Measurements from ENCODE around the gene CELF3. TPM values are rescaled to one million over a fixed set of nuclear protein-coding genes. Genes with fewer than 3 reads are reported as not detected.

Gene CELF3
- total and polyA plus RNA-seq, 2 donors (not counting 1 experiment from before 2014, with no cell fraction given) = not detected

GRCh38 chr1:151733126-151733525 lies 16.5 kb upstream of the CELF3 start:
- Histone ChIP-seq H3K36me3 (replicated peaks in 1 of 2; ENCODE audit: control extremely low read depth in 1 of 2, control insufficient read depth in 1 of 2, extremely low read depth in 1 of 2, insufficient read depth in 2 of 2, low read length in 1 of 2) (no peaks in the 10 kb centered on the region), H2AFZ (ENCODE audit: insufficient read depth, low read depth, low read length, poor library complexity, severe bottlenecking) (no peak overlapping the region), H3K4me2 (replicated peaks; ENCODE audit: low read depth, low read length, poor library complexity, severe bottlenecking) (no peak overlapping the region), H3K9me3 (ENCODE audit: control extremely low read depth in 1 of 3, control insufficient read depth in 2 of 3, insufficient read depth in 1 of 3, low read length in 2 of 3) (peaks cover 0 to 12% (median 12%) of the 10 kb centered on the region in 3 donors), H3K9ac (ENCODE audit: low read length) (no peak overlapping the region), H3K79me2 (ENCODE audit: control insufficient read depth, insufficient read depth, low read length) (no peaks in the 10 kb centered on the region), H3K4me1 (ENCODE audit: control insufficient read depth in 2 of 2, insufficient read depth in 2 of 2, low read length in 2 of 2) (no peaks in the 10 kb centered on the region), H3K27ac (ENCODE audit: low read length in 2 of 2) (no peak overlapping the region), H3K4me3 (ENCODE audit: control extremely low read depth in 1 of 5, extremely low read depth in 1 of 5, insufficient read depth in 1 of 5, low read depth in 2 of 5, low read length in 4 of 5) (no peak overlapping the region), H3K27me3 (replicated peaks in 1 of 4; ENCODE audit: control extremely low read depth in 1 of 4, control insufficient read depth in 3 of 4, insufficient read depth in 4 of 4, low read length in 3 of 4) (peaks cover 0 to 17% (median 3%) of the 10 kb centered on the region in 4 experiments), H4K20me1 (ENCODE audit: control insufficient read depth, insufficient read depth, low read length, poor library complexity, severe bottlenecking) (no peaks in the 10 kb centered on the region)
- ATAC-seq (ENCODE audit: low read depth) = no peak
- Mint-ChIP-seq H3K4me1 (no peaks in the 10 kb centered on the region), H3K27ac (no peak overlapping the region), H3K4me3 (no peak overlapping the region), H3K27me3 (peaks cover 43% of the 10 kb centered on the region), H3K9me3 (ENCODE audit: insufficient read depth) (peaks cover 9% of the 10 kb centered on the region)
- TF ChIP-seq EZH2 (IDR thresholded peaks at IDR 0.05; ENCODE audit: borderline replicate concordance, insufficient read depth, low read depth, low read length, poor library complexity, severe bottlenecking) = no peak
- TF ChIP-seq CTCF (IDR thresholded peaks at IDR 0.05) = no peak
- POLR2A ChIA-PET = no interaction called here
- CTCF ChIA-PET = interaction anchor here (0.6 to 2.3 kb wide), 3 partner anchors 139 to 723 kb away, joined by 3 to 12 read pairs (median 7); no protein-coding TSS in a partner anchor
- DNase-seq = no peak
- intact Hi-C loops (cut with micrococcal nuclease) = no loop called here
- WGBS (ENCODE audit: insufficient coverage) = 87% methylated on average over 3 of the region's 3 CpGs

- Histone ChIP-seq H3K4me2 (replicated peaks; ENCODE audit: low read depth, low read length, poor library complexity, severe bottlenecking) (no peak overlapping the region), H3K27me3 (replicated peaks in 1 of 4; ENCODE audit: control extremely low read depth in 1 of 4, control insufficient read depth in 3 of 4, insufficient read depth in 4 of 4, low read length in 3 of 4) (peaks cover 0 to 34% (median 16%) of the 10 kb centered on the region in 4 experiments), H3K27ac (ENCODE audit: low read length in 2 of 2) (no peak overlapping the region), H3K9ac (ENCODE audit: low read length) (no peak overlapping the region), H4K20me1 (ENCODE audit: control insufficient read depth, insufficient read depth, low read length, poor library complexity, severe bottlenecking) (no peaks in the 10 kb centered on the region), H3K79me2 (ENCODE audit: control insufficient read depth, insufficient read depth, low read length) (no peaks in the 10 kb centered on the region), H3K36me3 (replicated peaks in 1 of 2; ENCODE audit: control extremely low read depth in 1 of 2, control insufficient read depth in 1 of 2, extremely low read depth in 1 of 2, insufficient read depth in 2 of 2, low read length in 1 of 2) (no peaks in the 10 kb centered on the region), H3K9me3 (ENCODE audit: control extremely low read depth in 1 of 3, control insufficient read depth in 2 of 3, insufficient read depth in 1 of 3, low read length in 2 of 3) (no peaks in the 10 kb centered on the region), H2AFZ (ENCODE audit: insufficient read depth, low read depth, low read length, poor library complexity, severe bottlenecking) (no peak overlapping the region), H3K4me3 (ENCODE audit: control extremely low read depth in 1 of 5, extremely low read depth in 1 of 5, insufficient read depth in 1 of 5, low read depth in 2 of 5, low read length in 4 of 5) (no peak overlapping the region), H3K4me1 (ENCODE audit: control insufficient read depth in 2 of 2, insufficient read depth in 2 of 2, low read length in 2 of 2) (no peaks in the 10 kb centered on the region)
- TF ChIP-seq CTCF (IDR thresholded peaks at IDR 0.05) = no peak
- no peak for TF ChIP-seq EZH2 (IDR thresholded peaks at IDR 0.05; ENCODE audit: borderline replicate concordance, insufficient read depth, low read depth, low read length, poor library complexity, severe bottlenecking)
- peaks cover 66% of the 10 kb centered on the region for H3K27me3 Mint-ChIP-seq
- DNase-seq (no peak), ATAC-seq (ENCODE audit: low read depth) (no peak)
- 93% methylated on average over 4 of the region's 4 CpGs for WGBS (ENCODE audit: insufficient coverage)
- H3K4me3 Mint-ChIP-seq = no peak overlapping the region
- no peaks in the 10 kb centered on the region for H3K9me3 Mint-ChIP-seq (ENCODE audit: insufficient read depth)
- ChIA-PET POLR2A (no interaction called here), CTCF (interaction anchor here (0.7 to 1.7 kb wide), 2 partner anchors 102 to 135 kb away, joined by 4 read pairs; no protein-coding TSS in a partner anchor)
- intact Hi-C loops (cut with micrococcal nuclease) = loop anchor here (10.0 kb wide), 1 partner anchor 105 kb away; the partner anchor contains the start of genes C2CD4D and RORC
- H3K4me1 Mint-ChIP-seq = no peaks in the 10 kb centered on the region
- H3K27ac Mint-ChIP-seq = no peak overlapping the region
These were observed 13.3 kb upstream of the CELF3 start for GRCh38 chr1:151729966-151730291.
